Breast epithelium (tissue), 4 donors: ENCODE measurements around the gene AFF3. TPM values are rescaled to one million over a fixed set of nuclear protein-coding genes. Genes with fewer than 3 reads are reported as not detected.

Experiments
- DNase-seq, 2 donors: peaks; one replicate each; pipeline ENCODE4 v3.0.0-alpha.2; 2019; ENCODE audit warnings: low spot score in 2 of 2
- H3K27ac ChIP-seq, 2 donors: fragments of 200-600 bp; sonication (generic) in 1 of 2; one replicate each; pipeline ENCODE4 v1.5.1; 2016 to 2019; ENCODE audit warnings: mild to moderate bottlenecking in 1 of 2
- H3K27me3 ChIP-seq, 2 donors: fragments of 200-600 bp; sonication (generic) in 1 of 2; one replicate each; pipeline versions ENCODE4 v1.5.1 to v1.6.0; 2017 to 2019; ENCODE audit warnings: control low read depth in 1 of 2, mild to moderate bottlenecking in 1 of 2
- H3K36me3 ChIP-seq: fragments of 200-600 bp; one replicate; pipeline ENCODE4 v1.5.1; 2019
- H3K4me1 ChIP-seq, 2 donors: fragments of 200-600 bp; sonication (generic); one replicate each; pipeline ENCODE4 v1.5.1; 2016 to 2019; ENCODE audit warnings: control low read depth in 1 of 2
- H3K4me3 ChIP-seq, 3 donors: fragments of 200-600 bp; sonication (generic); 1 replicate in 2 of 3; 2 replicates in 1 of 3; pipeline ENCODE4 v1.5.1; 2016 to 2019; ENCODE audit warnings: mild to moderate bottlenecking in 3 of 3, moderate library complexity in 2 of 3
- H3K9me3 ChIP-seq, 2 donors: fragments of 200-600 bp; sonication (generic) in 1 of 2; one replicate each; pipeline ENCODE4 v1.5.1; 2016 to 2019; ENCODE audit warnings: control low read depth in 1 of 2
- POLR2A ChIP-seq: fragments of 450-650 bp; IDR thresholded peaks from one replicate; pipeline ENCODE4 v1.6.1; 2016; ENCODE audit warnings: antibody characterized with exemption, mild to moderate bottlenecking, moderate library complexity
- POLR2AphosphoS5 ChIP-seq, 3 donors: sonication (generic); formaldehyde crosslinking; IDR thresholded peaks; one replicate each; pipeline ENCODE4 v1.6.1; 2017; ENCODE audit warnings: antibody characterized with exemption in 3 of 3
- intact Hi-C: fragments of 100-400 bp; cut with DNase I; formaldehyde crosslinking; loops from one replicate; pipeline ENCODE4 v1.15.1; 2023; ENCODE audit warnings: low total_unique reads
- total RNA-seq, 3 donors: library from RNA; depleted of rRNA; stranded (reverse); fragments of >200 nt; gene quantifications; one replicate each; pipeline ENCODE4 v1.1.0, GENCODE V29; 2016
- TF ChIP-seq, protein P1 (sequence below), 3 donors: fragments of 450-650 bp; IDR thresholded peaks; one replicate each; pipeline ENCODE4 v1.5.1; 2016 to 2017; ENCODE audit warnings: antibody characterized with exemption in 3 of 3, mild to moderate bottlenecking in 3 of 3, moderate library complexity in 3 of 3

Gene AFF3
- total RNA-seq, 3 donors from 2014 or later: 8.2 to 116 (median 63.6) TPM

DNA sequence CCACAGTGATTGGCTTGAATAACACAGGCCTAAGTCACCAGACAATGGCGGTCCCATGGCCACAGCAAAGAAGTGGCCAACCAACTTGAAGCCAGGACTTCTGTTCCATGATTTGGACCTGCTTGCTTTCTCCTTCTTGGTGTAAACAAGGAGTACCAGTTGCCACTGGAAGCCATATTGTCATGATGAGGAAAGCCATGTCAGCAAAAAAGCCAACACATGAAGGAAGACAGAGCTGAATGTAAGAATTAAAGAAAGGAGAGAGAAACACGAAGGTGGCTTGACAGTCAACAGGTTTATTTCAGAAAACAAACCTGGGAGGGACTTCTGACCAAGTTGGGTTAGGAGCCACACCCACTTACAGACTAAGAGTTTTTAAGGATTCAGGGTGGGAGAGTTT is 620.2 kb downstream of the AFF3 start:
- Histone ChIP-seq H3K4me1 (no peaks in the 10 kb centered on the region), H3K9me3 (no peaks in the 10 kb centered on the region), H3K27ac (no peak overlapping the region), H3K4me3 (no peak overlapping the region), H3K36me3 (no peaks in the 10 kb centered on the region), H3K27me3 (no peaks in the 10 kb centered on the region)
- TF ChIP-seq, protein P1, sequence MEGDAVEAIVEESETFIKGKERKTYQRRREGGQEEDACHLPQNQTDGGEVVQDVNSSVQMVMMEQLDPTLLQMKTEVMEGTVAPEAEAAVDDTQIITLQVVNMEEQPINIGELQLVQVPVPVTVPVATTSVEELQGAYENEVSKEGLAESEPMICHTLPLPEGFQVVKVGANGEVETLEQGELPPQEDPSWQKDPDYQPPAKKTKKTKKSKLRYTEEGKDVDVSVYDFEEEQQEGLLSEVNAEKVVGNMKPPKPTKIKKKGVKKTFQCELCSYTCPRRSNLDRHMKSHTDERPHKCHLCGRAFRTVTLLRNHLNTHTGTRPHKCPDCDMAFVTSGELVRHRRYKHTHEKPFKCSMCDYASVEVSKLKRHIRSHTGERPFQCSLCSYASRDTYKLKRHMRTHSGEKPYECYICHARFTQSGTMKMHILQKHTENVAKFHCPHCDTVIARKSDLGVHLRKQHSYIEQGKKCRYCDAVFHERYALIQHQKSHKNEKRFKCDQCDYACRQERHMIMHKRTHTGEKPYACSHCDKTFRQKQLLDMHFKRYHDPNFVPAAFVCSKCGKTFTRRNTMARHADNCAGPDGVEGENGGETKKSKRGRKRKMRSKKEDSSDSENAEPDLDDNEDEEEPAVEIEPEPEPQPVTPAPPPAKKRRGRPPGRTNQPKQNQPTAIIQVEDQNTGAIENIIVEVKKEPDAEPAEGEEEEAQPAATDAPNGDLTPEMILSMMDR (IDR thresholded peaks at IDR 0.05): no peak
- no peak for TF ChIP-seq POLR2A
- no peak for TF ChIP-seq POLR2AphosphoS5 (IDR thresholded peaks at IDR 0.05)
- DNase-seq: no peak
- intact Hi-C loops: no loop called here

DNA sequence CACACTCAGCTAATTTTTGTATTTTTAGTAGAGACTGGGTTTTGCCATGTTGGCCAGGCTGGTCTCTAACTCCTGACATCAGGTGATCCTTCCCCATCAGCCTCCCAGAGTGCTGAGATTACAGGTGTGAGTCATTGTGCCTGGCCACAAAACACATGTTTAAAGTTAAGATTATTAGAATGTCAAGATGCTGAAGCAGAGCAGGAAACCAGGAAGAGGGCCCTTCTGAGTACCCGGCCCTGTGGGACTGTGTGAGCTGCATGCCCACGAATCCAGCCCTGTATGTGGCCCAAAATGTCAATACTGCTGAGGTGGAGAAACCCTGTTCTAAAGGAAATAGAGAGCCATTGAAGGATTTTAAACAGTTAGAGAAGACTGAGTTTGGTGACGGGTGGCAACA is 621.6 kb downstream of the AFF3 start:
- intact Hi-C loops: no loop called here

DNA sequence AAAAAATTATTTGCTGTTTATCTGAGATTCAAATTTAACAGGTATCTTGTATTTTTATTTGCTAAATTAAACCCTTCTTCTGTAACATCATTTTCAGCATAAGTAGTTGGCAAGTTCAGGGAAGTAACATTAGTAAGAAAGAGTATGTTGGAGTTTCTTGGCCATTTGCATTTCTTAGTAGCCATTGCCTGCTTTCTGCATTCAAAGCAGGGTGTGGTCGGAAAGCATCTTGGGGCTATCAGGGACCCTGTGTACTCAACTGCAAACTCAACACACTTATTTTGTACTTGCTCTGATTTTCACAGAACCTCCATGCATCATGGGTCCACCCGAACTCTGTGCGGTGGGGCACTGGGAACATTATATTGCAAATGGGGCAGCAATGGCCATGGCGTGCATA is 622.2 kb downstream of the AFF3 start:
- no peaks in the 10 kb centered on the region for H3K27me3 ChIP-seq
- no peaks in the 10 kb centered on the region for H3K9me3 ChIP-seq
- intact Hi-C loops: no loop called here
- no peak overlapping the region for H3K27ac ChIP-seq
- H3K36me3 ChIP-seq: no peaks in the 10 kb centered on the region
- H3K4me3 ChIP-seq: no peak overlapping the region
- no peaks in the 10 kb centered on the region for H3K4me1 ChIP-seq
- no peak for DNase-seq
- TF ChIP-seq POLR2A (no peak), POLR2AphosphoS5 (IDR thresholded peaks at IDR 0.05) (no peak)
- TF ChIP-seq, protein P1 (IDR thresholded peaks at IDR 0.05): no peak

More for the DNA sequence above, 621.6 kb downstream of the AFF3 start:
- Histone ChIP-seq H3K27ac (no peak overlapping the region), H3K9me3 (no peaks in the 10 kb centered on the region), H3K27me3 (no peaks in the 10 kb centered on the region), H3K4me3 (no peak overlapping the region), H3K4me1 (no peaks in the 10 kb centered on the region), H3K36me3 (no peaks in the 10 kb centered on the region)
- DNase-seq: no peak
- no peak for TF ChIP-seq POLR2AphosphoS5 (IDR thresholded peaks at IDR 0.05)
- TF ChIP-seq, protein P1 (IDR thresholded peaks at IDR 0.05): no peak

DNA sequence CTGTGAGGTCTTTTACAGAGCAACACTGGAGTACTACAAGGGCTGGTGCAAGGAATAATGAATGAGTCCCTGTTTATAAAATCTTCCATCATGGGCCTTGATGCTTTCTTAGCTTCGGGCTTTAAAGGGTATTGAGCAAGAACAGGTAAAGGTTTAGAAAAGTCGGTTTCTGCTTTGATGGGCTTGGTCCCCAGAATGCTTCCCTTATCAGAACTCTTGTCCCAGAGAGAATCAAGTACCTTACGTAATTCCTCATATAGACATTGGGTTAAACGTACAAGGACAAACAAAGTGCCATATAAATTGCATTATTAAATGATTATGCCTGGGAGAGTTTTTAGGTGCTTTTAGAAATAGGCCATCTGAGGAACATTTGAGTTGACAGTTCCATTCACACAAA is 628.0 kb downstream of the AFF3 start:
- no peak overlapping the region for H3K27ac ChIP-seq
- DNase-seq: no peak
- H3K4me3 ChIP-seq: no peak overlapping the region
- no peaks in the 10 kb centered on the region for H3K27me3 ChIP-seq
- TF ChIP-seq POLR2A: no peak
- TF ChIP-seq, protein P1 (IDR thresholded peaks at IDR 0.05): no peak
- no peak for TF ChIP-seq POLR2AphosphoS5 (IDR thresholded peaks at IDR 0.05)
- H3K36me3 ChIP-seq: no peaks in the 10 kb centered on the region
- intact Hi-C loops: no loop called here
- H3K9me3 ChIP-seq: no peaks in the 10 kb centered on the region
- no peaks in the 10 kb centered on the region for H3K4me1 ChIP-seq

DNA sequence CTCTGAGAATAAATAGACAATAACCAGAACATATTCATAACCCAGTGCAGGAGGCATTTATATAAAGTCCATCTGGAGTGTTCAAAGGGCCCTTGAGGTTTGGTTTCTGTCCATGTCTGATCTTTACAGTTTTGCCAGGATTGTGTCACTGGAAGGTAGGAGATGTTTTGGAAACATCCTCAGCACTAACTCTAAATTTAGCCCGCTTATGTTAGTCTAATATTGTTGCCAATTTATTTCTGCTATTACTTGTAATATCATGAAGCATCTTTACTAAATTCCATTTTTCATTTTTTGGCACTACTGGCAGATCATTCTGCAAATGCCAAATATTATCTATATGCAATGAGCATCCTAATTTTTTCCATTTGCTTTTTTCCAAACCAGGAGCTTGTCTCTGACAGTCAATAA is 630.2 kb downstream of the AFF3 start:
- Histone ChIP-seq H3K27me3 (no peaks in the 10 kb centered on the region), H3K9me3 (no peaks in the 10 kb centered on the region), H3K36me3 (no peaks in the 10 kb centered on the region), H3K4me3 (no peak overlapping the region), H3K27ac (no peak overlapping the region), H3K4me1 (no peaks in the 10 kb centered on the region)
- no peak for DNase-seq
- TF ChIP-seq POLR2A (no peak), POLR2AphosphoS5 (IDR thresholded peaks at IDR 0.05) (no peak)
- TF ChIP-seq, protein P1 (IDR thresholded peaks at IDR 0.05): no peak
- intact Hi-C loops: no loop called here
